T-helper 22 cell (primary cell): ENCODE results near the gene ZNF586.
"Not testable (repeated sequence)": the region's sequence is repeated elsewhere in the genome, so short reads cannot be mapped to it uniquely, and the experiment has no call there.

Source experiments
- DNase-seq: peaks from one replicate; pipeline ENCODE4 v3.0.0-alpha.2; 2020; ENCODE audit warnings: low read depth

Gene ZNF586

GRCh38 chr19:57823608-57824007 is 54.1 kb downstream of the ZNF586 start:
- DNase-seq, result not testable (repeated sequence)

DNA sequence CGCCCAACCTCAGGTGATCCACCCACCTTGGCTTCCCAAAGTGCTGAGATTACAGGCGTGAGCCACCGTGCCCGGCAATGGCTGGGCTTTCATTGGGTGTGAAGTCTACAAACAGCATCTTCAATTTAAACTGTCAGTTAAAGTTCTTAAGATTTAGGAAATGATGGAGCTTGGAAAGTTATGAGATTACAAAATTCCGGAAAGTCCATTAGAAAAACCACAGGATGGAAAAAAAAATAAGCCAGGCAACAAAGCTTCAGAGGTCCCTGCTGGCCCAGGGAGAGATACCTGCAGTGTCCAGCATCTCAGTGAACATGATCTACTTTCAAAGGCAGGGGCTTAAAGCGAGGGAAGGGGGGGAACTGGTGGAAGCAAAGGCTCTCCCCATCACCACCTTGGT is 56.0 kb downstream of the ZNF586 start:
- no peak for DNase-seq

- no peak for DNase-seq
Measured at GRCh38 chr19:57829316-57829715, 59.8 kb downstream of the ZNF586 start.

DNA sequence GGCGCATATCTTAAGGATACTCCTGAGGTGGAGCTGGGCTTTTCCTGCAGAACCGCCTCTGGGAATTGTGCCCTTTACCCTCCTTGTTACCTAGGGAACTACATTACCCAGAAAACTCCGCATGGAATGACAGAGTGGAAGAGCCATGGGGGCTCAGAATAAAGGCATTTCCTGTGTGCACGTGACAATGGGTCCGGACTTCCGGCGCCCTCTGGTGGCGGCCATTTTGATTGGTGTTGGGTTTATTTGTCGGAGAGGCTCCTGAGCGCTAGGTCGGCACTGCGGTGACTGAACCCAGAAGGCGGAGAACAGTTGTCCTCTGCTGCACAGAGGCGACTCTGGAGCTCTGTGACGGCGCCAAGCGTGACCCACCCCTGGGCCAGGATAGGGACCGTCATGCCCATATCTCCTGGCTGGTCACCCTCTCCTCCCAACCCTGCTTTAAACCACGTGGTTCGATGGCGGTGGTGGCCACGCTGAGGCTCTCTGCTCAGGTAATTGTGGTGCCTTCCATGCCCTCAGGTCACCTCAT is 60.7 kb downstream of the ZNF586 start, which contains the start of gene ZNF587B:
TSS of gene ZNF587B (plus strand) at position 229 of the 532 bp plus-strand sequence. CDS start at position 459, 230 bp downstream.
- DNase-seq, result no peak
